WTC11 (cell line): ENCODE data around the gene TNNI2. TPM values are rescaled to one million over a fixed set of nuclear protein-coding genes. Genes with fewer than 3 reads are reported as not detected.

Experiments
- ATAC-seq: fragments of 200-7000 bp; cut with Tn5 transposase; 2 replicates; pipeline ENCODE4 v1.10.0; 2021; ENCODE audit warnings: mild to moderate bottlenecking, moderate library complexity
- CTCF ChIA-PET: fragments of 300-600 bp; sonication (Branson Sonifier 250); formaldehyde crosslinking; loops from one replicate; lab custom pipeline; 2021; ENCODE audit warnings: antibody characterized with exemption; lab: Charles Lee
- POLR2A ChIA-PET: fragments of 350-600 bp; sonication (Branson Sonifier 250); formaldehyde crosslinking; loops from one replicate; lab custom pipeline; 2021; ENCODE audit warnings: antibody characterized with exemption; lab: Charles Lee
- DNase-seq: peaks from one replicate; pipeline ENCODE4 v3.0.0; 2021; ENCODE audit warnings: low spot score
- H3K27ac Mint-ChIP-seq: 2 replicates; pipeline ENCODE4 v1.8.0; 2021; ENCODE audit warnings: mixed read lengths
- H3K27me3 Mint-ChIP-seq: 2 replicates; pipeline ENCODE4 v1.8.0; 2021; ENCODE audit warnings: low read depth, mild to moderate bottlenecking, moderate library complexity, mixed read lengths
- H3K36me3 Mint-ChIP-seq: 2 replicates; pipeline ENCODE4 v1.8.0; 2021; ENCODE audit warnings: mixed read lengths
- H3K4me1 Mint-ChIP-seq: 2 replicates; pipeline ENCODE4 v1.8.0; 2022; ENCODE audit warnings: mixed read lengths
- H3K4me3 Mint-ChIP-seq: 2 replicates; pipeline ENCODE4 v1.8.0; 2021; ENCODE audit warnings: mild to moderate bottlenecking, moderate library complexity, mixed read lengths
- H3K9me3 Mint-ChIP-seq: 2 replicates; pipeline ENCODE4 v1.8.0; 2021; ENCODE audit warnings: mixed read lengths
- CREB1 ChIP-seq: sonication (generic); formaldehyde crosslinking; IDR thresholded peaks from 2 replicates; pipeline ENCODE4 v1.8.0; 2023; ENCODE audit warnings: mild to moderate bottlenecking, missing genetic modification reagents
- ESRRA ChIP-seq: sonication (generic); formaldehyde crosslinking; IDR thresholded peaks from 2 replicates; pipeline ENCODE4 v1.8.1; 2022; ENCODE audit warnings: mild to moderate bottlenecking, missing genetic modification reagents, borderline replicate concordance
- NFATC4 ChIP-seq: fragments of 250-450 bp; sonication (Bioruptor Pico); IDR thresholded peaks from 2 replicates; pipeline ENCODE4 v1.9.0; 2021; ENCODE audit warnings: mild to moderate bottlenecking
- RORB ChIP-seq: fragments of 250-450 bp; sonication (Bioruptor Pico); IDR thresholded peaks from 2 replicates; pipeline ENCODE4 v1.9.0; 2021; ENCODE audit warnings: mild to moderate bottlenecking
- total RNA-seq: library from RNA; stranded (reverse); gene quantifications from 3 replicates; pipeline ENCODE4 v1.2.3, GENCODE V29; 2021
- TF ChIP-seq, protein P1 (sequence below): sonication (generic); formaldehyde crosslinking; IDR thresholded peaks from 2 replicates; pipeline ENCODE4 v1.8.0; 2022; ENCODE audit warnings: mild to moderate bottlenecking, missing genetic modification reagents
- TF ChIP-seq, protein P2 (sequence below): fragments of 200-600 bp; IDR thresholded peaks from 2 replicates; pipeline ENCODE4 v1.8.0; 2022; ENCODE audit warnings: antibody characterized with exemption
- TF ChIP-seq, protein P3 (sequence below): sonication (generic); formaldehyde crosslinking; IDR thresholded peaks from 2 replicates; pipeline ENCODE4 v1.8.1; 2023; ENCODE audit warnings: mild to moderate bottlenecking, missing genetic modification reagents
- TF ChIP-seq, protein P4 (sequence below): fragments of 250-450 bp; sonication (Bioruptor Pico); IDR thresholded peaks from 2 replicates; pipeline ENCODE4 v1.9.0; 2021; ENCODE audit warnings: mild to moderate bottlenecking, borderline replicate concordance
- TF ChIP-seq, protein P5 (sequence below): sonication (generic); formaldehyde crosslinking; IDR thresholded peaks from 2 replicates; pipeline ENCODE4 v1.8.0; 2022; ENCODE audit warnings: mild to moderate bottlenecking, missing genetic modification reagents
- TF ChIP-seq, protein P6 (sequence below): fragments of 250-450 bp; sonication (Bioruptor Pico); conservative IDR thresholded peaks from 2 replicates; pipeline ENCODE4 v1.9.0; 2021; ENCODE audit warnings: mild to moderate bottlenecking
- TF ChIP-seq, protein P7 (sequence below): sonication (generic); formaldehyde crosslinking; IDR thresholded peaks from 2 replicates; pipeline ENCODE4 v1.8.1; 2023; ENCODE audit warnings: mild to moderate bottlenecking, missing genetic modification reagents
- TF ChIP-seq, protein P8 (sequence below): sonication (generic); formaldehyde crosslinking; IDR thresholded peaks from 2 replicates; pipeline ENCODE4 v1.8.1; 2022; ENCODE audit warnings: mild to moderate bottlenecking, moderate library complexity, missing genetic modification reagents

TNNI2 gene
- total RNA-seq, 1 experiment from 2014 or later = not detected

DNA sequence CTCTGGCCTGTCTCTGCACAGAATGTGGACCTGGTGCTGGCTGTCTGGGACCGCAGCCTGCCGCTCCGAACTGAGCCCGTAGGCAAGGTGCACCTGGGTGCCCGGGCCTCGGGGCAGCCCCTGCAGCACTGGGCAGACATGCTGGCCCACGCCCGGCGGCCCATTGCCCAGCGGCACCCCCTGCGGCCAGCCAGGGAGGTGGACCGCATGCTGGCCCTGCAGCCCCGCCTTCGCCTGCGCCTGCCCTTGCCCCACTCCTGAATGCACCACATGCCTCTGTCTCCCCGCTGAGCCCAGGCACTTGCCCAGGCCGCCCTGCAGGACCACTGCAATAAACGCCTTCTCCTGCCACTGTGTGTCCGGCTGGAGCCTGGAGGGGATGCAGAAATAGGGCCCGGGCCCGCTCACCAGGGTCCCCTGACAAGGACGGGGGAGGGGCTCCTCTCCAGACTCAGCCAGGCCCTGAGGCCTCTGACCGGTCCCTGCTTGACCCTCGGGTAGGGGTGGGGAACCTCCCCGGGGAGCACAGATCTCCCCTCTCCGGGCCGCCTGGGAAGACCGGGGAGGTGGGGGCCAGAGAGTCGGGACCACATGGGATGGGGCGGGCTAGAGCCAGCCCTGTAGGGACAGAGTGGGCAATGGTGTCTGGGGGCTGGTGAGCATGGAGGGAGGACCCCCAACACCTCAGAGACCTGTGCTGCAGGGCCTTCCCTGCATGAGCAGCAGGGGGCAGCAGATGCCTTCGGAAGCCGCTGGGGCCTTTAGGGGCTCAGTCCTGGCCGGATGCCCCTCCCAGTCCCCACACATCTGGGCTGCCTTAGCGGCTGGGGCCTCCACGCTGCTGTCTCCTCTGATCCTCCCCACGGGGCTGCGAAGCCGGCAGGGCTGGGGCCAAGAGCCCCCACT is 1.4 kb upstream of the TNNI2 start:
- DNase-seq (peak; percentile 88), ATAC-seq (peak; percentile 84)
- POLR2A ChIA-PET = no interaction called here
- H3K27me3 Mint-ChIP-seq = peaks cover 5% of the 10 kb centered on the region
- no peak overlapping the region for H3K27ac Mint-ChIP-seq
- no peaks in the 10 kb centered on the region for H3K9me3 Mint-ChIP-seq
- no peaks in the 10 kb centered on the region for H3K36me3 Mint-ChIP-seq
- no peak overlapping the region for H3K4me3 Mint-ChIP-seq
- CTCF ChIA-PET = interaction anchor here (0.9 to 7.8 kb wide), 8 partner anchors 12 to 314 kb away, joined by 3 to 110 read pairs (median 8); no protein-coding TSS in a partner anchor
- TF ChIP-seq, protein P1, sequence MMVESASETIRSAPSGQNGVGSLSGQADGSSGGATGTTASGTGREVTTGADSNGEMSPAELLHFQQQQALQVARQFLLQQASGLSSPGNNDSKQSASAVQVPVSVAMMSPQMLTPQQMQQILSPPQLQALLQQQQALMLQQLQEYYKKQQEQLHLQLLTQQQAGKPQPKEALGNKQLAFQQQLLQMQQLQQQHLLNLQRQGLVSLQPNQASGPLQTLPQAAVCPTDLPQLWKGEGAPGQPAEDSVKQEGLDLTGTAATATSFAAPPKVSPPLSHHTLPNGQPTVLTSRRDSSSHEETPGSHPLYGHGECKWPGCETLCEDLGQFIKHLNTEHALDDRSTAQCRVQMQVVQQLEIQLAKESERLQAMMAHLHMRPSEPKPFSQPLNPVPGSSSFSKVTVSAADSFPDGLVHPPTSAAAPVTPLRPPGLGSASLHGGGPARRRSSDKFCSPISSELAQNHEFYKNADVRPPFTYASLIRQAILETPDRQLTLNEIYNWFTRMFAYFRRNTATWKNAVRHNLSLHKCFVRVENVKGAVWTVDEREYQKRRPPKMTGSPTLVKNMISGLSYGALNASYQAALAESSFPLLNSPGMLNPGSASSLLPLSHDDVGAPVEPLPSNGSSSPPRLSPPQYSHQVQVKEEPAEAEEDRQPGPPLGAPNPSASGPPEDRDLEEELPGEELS (CRISPR knock-in tag) = 0 out of 2 replicates have a peak, but pooled peaks have one; percentile 26
- TF ChIP-seq, protein P2, sequence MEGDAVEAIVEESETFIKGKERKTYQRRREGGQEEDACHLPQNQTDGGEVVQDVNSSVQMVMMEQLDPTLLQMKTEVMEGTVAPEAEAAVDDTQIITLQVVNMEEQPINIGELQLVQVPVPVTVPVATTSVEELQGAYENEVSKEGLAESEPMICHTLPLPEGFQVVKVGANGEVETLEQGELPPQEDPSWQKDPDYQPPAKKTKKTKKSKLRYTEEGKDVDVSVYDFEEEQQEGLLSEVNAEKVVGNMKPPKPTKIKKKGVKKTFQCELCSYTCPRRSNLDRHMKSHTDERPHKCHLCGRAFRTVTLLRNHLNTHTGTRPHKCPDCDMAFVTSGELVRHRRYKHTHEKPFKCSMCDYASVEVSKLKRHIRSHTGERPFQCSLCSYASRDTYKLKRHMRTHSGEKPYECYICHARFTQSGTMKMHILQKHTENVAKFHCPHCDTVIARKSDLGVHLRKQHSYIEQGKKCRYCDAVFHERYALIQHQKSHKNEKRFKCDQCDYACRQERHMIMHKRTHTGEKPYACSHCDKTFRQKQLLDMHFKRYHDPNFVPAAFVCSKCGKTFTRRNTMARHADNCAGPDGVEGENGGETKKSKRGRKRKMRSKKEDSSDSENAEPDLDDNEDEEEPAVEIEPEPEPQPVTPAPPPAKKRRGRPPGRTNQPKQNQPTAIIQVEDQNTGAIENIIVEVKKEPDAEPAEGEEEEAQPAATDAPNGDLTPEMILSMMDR = peak; percentile 57
- TF ChIP-seq, protein P3, sequence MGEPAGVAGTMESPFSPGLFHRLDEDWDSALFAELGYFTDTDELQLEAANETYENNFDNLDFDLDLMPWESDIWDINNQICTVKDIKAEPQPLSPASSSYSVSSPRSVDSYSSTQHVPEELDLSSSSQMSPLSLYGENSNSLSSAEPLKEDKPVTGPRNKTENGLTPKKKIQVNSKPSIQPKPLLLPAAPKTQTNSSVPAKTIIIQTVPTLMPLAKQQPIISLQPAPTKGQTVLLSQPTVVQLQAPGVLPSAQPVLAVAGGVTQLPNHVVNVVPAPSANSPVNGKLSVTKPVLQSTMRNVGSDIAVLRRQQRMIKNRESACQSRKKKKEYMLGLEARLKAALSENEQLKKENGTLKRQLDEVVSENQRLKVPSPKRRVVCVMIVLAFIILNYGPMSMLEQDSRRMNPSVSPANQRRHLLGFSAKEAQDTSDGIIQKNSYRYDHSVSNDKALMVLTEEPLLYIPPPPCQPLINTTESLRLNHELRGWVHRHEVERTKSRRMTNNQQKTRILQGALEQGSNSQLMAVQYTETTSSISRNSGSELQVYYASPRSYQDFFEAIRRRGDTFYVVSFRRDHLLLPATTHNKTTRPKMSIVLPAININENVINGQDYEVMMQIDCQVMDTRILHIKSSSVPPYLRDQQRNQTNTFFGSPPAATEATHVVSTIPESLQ = no peak
- H3K4me1 Mint-ChIP-seq = no peaks in the 10 kb centered on the region

DNA sequence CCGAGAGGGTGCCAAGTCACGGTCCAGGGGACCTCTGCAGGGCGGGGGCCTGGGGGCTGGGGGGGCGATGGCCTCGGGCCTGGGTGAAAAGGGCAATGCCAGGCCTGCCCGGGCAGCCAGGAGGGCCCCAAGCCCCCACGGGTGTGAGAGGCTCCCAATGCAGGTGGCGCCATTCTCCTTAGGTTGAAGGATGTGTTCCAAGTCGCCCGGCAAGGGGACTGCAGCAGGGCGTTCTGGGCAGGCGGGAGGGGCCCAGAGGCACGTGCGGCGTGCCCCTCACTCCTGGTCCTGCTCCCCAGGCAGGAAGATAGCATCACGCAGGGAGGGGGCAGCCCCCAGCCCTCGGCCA is 730 bp upstream of the TNNI2 start:
- POLR2A ChIA-PET = no interaction called here

More for the DNA sequence above, 730 bp upstream of the TNNI2 start:
- DNase-seq (no peak), ATAC-seq (no peak; the same call in 1 of the 2 replicates)
- Mint-ChIP-seq H3K27me3 (peaks cover 5% of the 10 kb centered on the region), H3K4me1 (no peaks in the 10 kb centered on the region), H3K36me3 (no peaks in the 10 kb centered on the region), H3K9me3 (no peaks in the 10 kb centered on the region), H3K4me3 (no peak overlapping the region), H3K27ac (no peak overlapping the region)
- CTCF ChIA-PET = interaction anchor here (0.6 to 1.5 kb wide), 6 partner anchors 13 to 313 kb away, joined by 3 to 16 read pairs (median 4); no protein-coding TSS in a partner anchor
- TF ChIP-seq, protein P4, sequence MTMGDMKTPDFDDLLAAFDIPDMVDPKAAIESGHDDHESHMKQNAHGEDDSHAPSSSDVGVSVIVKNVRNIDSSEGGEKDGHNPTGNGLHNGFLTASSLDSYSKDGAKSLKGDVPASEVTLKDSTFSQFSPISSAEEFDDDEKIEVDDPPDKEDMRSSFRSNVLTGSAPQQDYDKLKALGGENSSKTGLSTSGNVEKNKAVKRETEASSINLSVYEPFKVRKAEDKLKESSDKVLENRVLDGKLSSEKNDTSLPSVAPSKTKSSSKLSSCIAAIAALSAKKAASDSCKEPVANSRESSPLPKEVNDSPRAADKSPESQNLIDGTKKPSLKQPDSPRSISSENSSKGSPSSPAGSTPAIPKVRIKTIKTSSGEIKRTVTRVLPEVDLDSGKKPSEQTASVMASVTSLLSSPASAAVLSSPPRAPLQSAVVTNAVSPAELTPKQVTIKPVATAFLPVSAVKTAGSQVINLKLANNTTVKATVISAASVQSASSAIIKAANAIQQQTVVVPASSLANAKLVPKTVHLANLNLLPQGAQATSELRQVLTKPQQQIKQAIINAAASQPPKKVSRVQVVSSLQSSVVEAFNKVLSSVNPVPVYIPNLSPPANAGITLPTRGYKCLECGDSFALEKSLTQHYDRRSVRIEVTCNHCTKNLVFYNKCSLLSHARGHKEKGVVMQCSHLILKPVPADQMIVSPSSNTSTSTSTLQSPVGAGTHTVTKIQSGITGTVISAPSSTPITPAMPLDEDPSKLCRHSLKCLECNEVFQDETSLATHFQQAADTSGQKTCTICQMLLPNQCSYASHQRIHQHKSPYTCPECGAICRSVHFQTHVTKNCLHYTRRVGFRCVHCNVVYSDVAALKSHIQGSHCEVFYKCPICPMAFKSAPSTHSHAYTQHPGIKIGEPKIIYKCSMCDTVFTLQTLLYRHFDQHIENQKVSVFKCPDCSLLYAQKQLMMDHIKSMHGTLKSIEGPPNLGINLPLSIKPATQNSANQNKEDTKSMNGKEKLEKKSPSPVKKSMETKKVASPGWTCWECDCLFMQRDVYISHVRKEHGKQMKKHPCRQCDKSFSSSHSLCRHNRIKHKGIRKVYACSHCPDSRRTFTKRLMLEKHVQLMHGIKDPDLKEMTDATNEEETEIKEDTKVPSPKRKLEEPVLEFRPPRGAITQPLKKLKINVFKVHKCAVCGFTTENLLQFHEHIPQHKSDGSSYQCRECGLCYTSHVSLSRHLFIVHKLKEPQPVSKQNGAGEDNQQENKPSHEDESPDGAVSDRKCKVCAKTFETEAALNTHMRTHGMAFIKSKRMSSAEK (CRISPR knock-in tag) = no peak
- TF ChIP-seq, protein P5, sequence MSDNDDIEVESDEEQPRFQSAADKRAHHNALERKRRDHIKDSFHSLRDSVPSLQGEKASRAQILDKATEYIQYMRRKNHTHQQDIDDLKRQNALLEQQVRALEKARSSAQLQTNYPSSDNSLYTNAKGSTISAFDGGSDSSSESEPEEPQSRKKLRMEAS (CRISPR knock-in tag) = no peak
- TF ChIP-seq, protein P6, sequence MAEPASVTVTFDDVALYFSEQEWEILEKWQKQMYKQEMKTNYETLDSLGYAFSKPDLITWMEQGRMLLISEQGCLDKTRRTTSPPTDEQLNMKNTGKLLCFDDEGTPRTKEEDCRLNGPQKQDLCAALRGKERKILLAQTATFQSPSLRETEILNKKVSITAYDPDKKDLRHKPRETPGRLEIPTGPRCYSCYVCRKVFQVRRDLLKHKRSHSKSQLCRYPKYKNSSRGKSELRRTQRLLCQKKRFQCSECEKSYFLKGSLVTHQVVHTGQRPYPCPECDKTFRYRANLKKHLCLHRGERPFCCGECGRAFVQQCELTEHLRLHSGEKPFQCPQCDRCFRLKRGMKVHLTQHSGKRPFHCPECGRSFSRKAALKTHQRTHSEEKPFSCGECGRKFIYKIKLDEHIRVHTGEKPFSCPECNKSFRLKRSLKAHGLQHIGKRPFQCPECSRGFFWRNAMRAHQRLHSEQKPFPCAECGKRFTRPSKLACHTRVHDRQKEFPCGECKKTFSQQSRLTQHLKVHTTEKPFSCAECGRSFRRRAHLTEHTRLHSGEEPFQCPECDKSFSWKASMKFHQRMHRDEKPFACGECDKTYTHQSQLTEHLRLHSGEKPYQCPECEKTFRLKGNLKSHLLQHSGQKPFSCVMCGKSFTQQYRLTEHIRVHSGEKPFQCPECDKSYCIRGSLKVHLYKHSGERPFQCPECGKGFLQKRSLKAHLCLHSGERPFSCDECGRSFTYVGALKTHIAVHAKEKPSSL (CRISPR knock-in tag) = no peak
- TF ChIP-seq, protein P7, sequence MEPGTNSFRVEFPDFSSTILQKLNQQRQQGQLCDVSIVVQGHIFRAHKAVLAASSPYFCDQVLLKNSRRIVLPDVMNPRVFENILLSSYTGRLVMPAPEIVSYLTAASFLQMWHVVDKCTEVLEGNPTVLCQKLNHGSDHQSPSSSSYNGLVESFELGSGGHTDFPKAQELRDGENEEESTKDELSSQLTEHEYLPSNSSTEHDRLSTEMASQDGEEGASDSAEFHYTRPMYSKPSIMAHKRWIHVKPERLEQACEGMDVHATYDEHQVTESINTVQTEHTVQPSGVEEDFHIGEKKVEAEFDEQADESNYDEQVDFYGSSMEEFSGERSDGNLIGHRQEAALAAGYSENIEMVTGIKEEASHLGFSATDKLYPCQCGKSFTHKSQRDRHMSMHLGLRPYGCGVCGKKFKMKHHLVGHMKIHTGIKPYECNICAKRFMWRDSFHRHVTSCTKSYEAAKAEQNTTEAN (CRISPR knock-in tag) = no peak
- no peak for TF ChIP-seq RORB
- no peak for TF ChIP-seq ESRRA
- TF ChIP-seq NFATC4 (CRISPR knock-in tag) = no peak
- TF ChIP-seq, protein P8, sequence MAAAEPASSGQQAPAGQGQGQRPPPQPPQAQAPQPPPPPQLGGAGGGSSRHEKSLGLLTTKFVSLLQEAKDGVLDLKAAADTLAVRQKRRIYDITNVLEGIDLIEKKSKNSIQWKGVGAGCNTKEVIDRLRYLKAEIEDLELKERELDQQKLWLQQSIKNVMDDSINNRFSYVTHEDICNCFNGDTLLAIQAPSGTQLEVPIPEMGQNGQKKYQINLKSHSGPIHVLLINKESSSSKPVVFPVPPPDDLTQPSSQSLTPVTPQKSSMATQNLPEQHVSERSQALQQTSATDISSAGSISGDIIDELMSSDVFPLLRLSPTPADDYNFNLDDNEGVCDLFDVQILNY (CRISPR knock-in tag) = 0 out of 2 replicates have a peak, but pooled peaks have one; percentile 34
- no peak for TF ChIP-seq CREB1 (CRISPR knock-in tag)
